GM21528 (cell line): ENCODE measurements around the gene TMEM205.
A peak's percentile ranks its signal among the peaks of the same experiment; 100 is the strongest.
"Not testable (repeated sequence)": the region's sequence is repeated elsewhere in the genome, so short reads cannot be mapped to it uniquely, and the experiment has no call there.

Source experiments
- ATAC-seq: cut with Tn5 transposase; IDR thresholded peaks from one replicate; pipeline ENCODE4 v1.9.1; 2021; ENCODE audit warnings: mild to moderate bottlenecking, moderate library complexity; ENCODE audit not compliant: unreplicated experiment, low FRiP score

TMEM205 gene

DNA sequence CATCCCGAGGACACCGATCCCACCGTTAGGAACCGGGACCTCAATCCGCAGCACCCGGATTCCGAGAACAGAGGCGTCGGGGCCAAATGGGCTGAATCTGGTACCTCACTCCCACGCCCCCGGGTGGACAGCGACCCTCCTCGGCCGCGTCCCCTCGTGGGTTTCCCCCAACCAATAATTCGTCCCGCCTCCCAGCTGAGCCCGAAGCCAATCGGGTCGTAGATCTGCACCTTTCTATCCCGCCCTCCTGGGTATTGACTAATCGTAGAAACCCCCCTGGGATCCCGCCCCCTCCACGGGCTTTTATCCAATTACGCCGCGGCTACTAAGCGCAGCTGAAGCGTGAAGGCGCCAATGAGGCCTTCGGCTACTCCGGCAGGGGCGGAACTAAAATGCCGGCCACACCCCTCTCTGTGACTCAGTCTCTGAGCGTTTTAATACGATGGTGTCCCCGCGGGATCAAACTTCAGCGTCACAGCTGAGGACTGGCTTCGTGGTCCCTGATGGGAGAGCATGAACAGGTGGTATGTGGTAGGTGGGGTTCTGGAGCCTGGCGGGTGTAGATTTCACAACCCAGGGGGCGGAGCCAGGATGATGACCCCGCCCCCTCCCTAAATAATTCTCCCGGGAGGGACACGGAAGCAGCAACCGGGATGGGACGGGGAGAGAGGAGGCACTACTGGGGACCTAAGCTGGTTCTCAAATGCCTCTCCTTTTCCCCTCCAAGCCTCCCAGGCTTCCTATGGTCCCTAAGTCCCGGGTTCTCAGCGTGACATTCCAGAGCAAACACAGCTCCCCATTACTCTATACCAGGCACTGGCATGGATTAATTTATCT lies at the start of gene TMEM205, which contains the start of gene CCDC159:
TMEM205 (minus strand) TSS at position 165 of the 837 bp plus-strand sequence. CDS start 649 bp downstream, outside the sequence.
CCDC159 (plus strand) TSS at position 416 of the 837 bp plus-strand sequence; CDS start at position 504, 88 bp downstream.
- peak; percentile 89 for ATAC-seq

DNA sequence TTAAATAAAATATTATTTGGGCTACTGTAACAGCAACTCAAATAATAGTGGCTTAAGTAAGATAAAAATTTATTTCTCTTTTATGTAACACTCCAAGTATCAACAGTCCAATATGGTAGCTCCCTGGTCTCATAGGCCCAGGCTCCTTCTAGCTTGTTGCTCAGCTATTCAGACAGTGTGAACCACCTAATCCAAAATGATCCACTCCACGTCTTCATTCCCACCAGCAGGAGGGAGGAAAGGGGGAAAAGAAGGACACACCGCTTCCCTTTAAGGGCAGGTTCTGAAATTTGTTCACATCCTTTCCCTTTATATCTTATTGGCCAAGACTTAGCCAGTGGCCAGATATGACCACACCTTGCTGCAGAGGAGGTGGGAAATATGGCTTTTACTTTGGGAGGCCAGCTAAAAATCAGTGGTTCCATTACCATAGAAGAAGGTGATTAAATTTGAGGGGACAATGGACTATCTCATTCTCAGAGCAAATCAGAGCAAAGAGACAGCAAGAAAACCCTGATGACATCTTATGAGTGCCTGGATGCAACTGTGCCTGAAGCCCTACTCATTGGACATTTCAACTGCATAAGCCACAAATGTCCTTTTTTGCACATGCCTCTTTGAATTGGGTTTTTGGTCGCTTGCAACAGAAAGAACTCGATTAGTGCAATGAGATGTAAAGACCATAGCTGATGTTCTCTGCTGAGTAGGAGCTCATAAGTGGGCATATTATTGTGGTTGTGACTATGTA lies 45.0 kb upstream of the TMEM205 start:
- ATAC-seq, result no peak

- ATAC-seq, result no peak
Observed at GRCh38 chr19:11390359-11390758, 44.3 kb upstream of the TMEM205 start.

- no peak for ATAC-seq
Observed at GRCh38 chr19:11387162-11388034, 41.3 kb upstream of the TMEM205 start.

GRCh38 chr19:11384778-11385129 lies 38.7 kb upstream of the TMEM205 start:
- no peak for ATAC-seq

- no peak for ATAC-seq
Observed at GRCh38 chr19:11383706-11384048, 37.6 kb upstream of the TMEM205 start.

GRCh38 chr19:11382898-11383705 lies 37.0 kb upstream of the TMEM205 start:
- ATAC-seq, result no peak

DNA sequence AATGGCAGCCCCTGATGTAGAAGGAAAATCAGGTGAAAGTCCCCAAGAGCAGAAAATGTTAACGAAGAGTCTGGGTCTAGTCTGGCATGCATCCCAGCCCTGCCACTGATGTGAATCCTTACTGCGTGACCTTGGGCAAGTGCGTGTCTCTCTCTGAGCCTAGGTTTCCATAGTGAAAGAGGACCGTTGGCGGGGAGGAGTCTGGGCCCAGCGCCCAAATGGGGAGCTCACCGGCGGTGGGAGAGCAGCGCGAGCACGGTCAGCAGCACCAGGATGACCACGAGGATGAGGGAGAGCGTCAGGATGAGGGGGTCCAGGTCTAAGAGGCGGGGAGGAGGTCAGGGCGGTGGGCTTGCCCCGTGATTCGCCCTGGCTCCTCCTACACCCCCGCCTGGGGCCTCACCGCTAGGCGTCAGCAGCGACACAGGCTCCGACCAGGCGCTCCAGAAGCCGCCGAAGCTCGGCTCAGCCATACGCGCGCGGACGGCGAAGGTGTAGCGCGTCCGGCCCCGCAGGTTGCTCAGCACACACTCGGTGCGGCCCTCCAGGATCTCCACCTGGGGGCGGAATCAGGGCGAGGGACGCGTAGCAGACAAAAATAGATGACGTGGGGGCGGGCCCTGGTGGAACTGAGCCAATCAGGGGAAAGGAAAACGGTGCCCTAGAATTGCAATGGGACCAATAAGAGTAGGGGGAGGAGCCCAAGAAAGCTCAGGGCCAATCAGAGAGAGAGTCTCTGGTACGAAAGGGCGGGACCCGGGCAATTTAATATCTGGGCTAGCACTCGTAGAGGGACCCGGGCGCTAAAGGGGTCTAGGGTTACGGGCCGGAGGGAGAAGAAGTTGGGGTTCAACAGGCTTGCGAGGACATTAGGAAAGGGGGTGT lies 34.8 kb upstream of the TMEM205 start:
- ATAC-seq, result peak; percentile 76

DNA sequence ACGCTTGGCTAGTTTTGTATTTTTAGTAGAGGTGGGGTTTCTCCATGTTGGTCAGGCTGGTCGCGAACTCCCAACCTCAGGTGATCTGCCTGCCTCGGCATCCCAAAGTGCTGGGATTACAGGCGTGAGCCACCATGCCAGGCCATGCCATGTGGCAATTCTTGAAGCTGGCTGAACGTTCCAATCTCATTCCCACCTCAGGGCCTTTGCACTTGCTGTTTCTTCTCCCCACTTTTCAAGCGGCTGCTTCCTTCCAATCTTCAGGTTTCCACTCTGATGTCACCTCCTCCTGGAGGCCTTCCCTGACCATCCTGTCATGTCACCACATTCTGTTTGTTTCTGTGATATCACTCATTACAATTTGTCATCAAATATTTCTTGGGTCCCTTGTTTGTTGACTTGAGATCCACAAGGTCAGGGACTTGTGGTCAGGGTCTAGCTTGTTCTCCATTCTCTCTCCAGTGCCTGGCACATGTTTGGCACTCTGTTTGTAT lies 33.8 kb upstream of the TMEM205 start:
- no peak for ATAC-seq

GRCh38 chr19:11379269-11379845 lies 33.3 kb upstream of the TMEM205 start:
- ATAC-seq, result not testable (repeated sequence)

- no peak for ATAC-seq
Observed at GRCh38 chr19:11378319-11379189, 32.5 kb upstream of the TMEM205 start.

- no peak for ATAC-seq
Observed at GRCh38 chr19:11377756-11378155, 31.7 kb upstream of the TMEM205 start.

GRCh38 chr19:11377237-11377636 lies 31.2 kb upstream of the TMEM205 start:
- no peak for ATAC-seq

- no peak for ATAC-seq
Observed at GRCh38 chr19:11375143-11375948, 29.3 kb upstream of the TMEM205 start.

GRCh38 chr19:11374433-11375142 lies 28.5 kb upstream of the TMEM205 start, which contains the start of gene SWSAP1:
SWSAP1 (plus strand) TSS chr19:11374666; CDS start chr19:11374681, 15 bp downstream.
- peak; percentile 86 for ATAC-seq

GRCh38 chr19:11373885-11374432 lies 27.9 kb upstream of the TMEM205 start:
- ATAC-seq, result no peak
